Psoas muscle (tissue), 8 donors: ENCODE results near the gene TRPC4AP. TPM values are rescaled to one million over a fixed set of nuclear protein-coding genes. Genes with fewer than 3 reads are reported as not detected.

Experiments used
- ATAC-seq, 4 donors: fragments of 200-7000 bp; cut with Tn5 transposase; one replicate each; pipeline ENCODE4 v1.9.1; 2020; ENCODE audit warnings: moderate library complexity in 3 of 4, mild to moderate bottlenecking in 2 of 4
- DNase-seq, 2 donors: peaks; one replicate each; pipeline ENCODE4 v3.0.0-alpha.2; 2020
- H3K27ac ChIP-seq: fragments of 200-600 bp; one replicate; pipeline ENCODE4 v1.8.0; 2022
- H3K27me3 ChIP-seq, 3 donors: fragments of 200-600 bp in 1 of 3; one replicate each; pipeline versions ENCODE4 v1.6.1 to v1.8.0; 2013 to 2022; ENCODE audit warnings: low read length in 2 of 3, mild to moderate bottlenecking in 2 of 3, moderate library complexity in 1 of 3; ENCODE audit not compliant: insufficient read depth in 3 of 3
- H3K36me3 ChIP-seq, 2 donors: fragments of 200-600 bp in 1 of 2; one replicate each; pipeline versions ENCODE4 v1.6.1 to v1.8.0; 2013 to 2022; ENCODE audit warnings: low read depth in 1 of 2, mild to moderate bottlenecking in 1 of 2, moderate library complexity in 1 of 2; ENCODE audit not compliant: insufficient read depth in 1 of 2
- H3K4me1 ChIP-seq: fragments of 200-600 bp; one replicate; pipeline ENCODE4 v1.8.0; 2022
- H3K4me3 ChIP-seq: fragments of 200-600 bp; one replicate; pipeline ENCODE4 v1.8.0; 2022; ENCODE audit warnings: mild to moderate bottlenecking
- H3K9me3 ChIP-seq: fragments of 200-600 bp; one replicate; pipeline ENCODE4 v1.8.0; 2022
- WGBS, 3 donors: extraction: QIAGEN DNeasy Blood & Tissue Kit; methylation state at CpG; one replicate each; pipeline versions ENCODE4 v1.1.6 to v1.1.7; 2013; 5-methylcytosine and 5-hydroxymethylcytosine counted together
- intact Hi-C, 2 donors: fragments of 100-400 bp; cut with DNase I; formaldehyde crosslinking; loops; one replicate each; pipeline versions ENCODE4 v1.11.0 to v1.14.2; 2022
- polyA plus RNA-seq, 3 donors: library from polyadenylated mRNA; stranded (reverse); fragments of 200-250 nt; gene quantifications; one replicate each; pipeline ENCODE4 v1.2.3, GENCODE V29; 2013
- total RNA-seq, 4 donors: library from RNA; stranded (reverse); fragmentation: NEBNext Ultra II Directional in 2 of 4; extraction: Animal tissue kit (Norgen Biotek cat#: 25700) in 2 of 4; gene quantifications; one replicate each; pipeline versions ENCODE4 v1.2.1 to v1.2.4, GENCODE V29; 2021 to 2023
- TF ChIP-seq, protein P1 (sequence below): fragments of 200-600 bp; IDR thresholded peaks from one replicate; pipeline ENCODE4 v1.8.0; 2022; ENCODE audit warnings: antibody characterized with exemption
- donor health status: healthy with polysubstance abuse.
- donor health status: DM: no; HTN: no; CAD: no; lungs with moderate emphysema.
- donor health status: Bipolar disorder and iron deficiency.
- donor health status: healthy.
- donor health status: DM: yes; HTN: yes; CAD: no.
- donor health status: DM: no; HTN: no; CAD: no.
- donor health status: DM: no; HTN: no; CAD: no.
- donor health status: DM: yes; HTN: yes; CAD: no.

Gene TRPC4AP
- total and polyA plus RNA-seq, 7 donors = 36.0 to 62.3 (median 51.7) TPM

DNA sequence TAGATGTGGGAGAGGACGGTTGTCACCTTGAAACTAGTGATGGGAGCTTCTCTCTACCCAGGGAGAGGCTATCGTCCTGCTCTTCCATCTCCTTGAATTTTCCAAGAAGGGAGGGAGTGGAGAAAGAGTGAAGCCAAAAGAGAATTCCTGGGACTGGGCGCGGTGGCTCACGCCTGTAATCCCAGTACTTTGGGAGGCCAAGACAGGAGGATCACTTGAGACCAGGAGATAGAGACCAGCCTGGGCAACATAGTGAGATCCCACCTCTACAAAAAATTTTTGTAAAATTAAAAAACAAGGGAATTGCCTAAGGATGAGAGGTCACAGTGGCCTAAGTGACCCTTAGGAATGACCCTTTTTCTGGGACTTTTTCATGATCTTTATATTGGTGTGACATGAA lies 128.1 kb downstream of the TRPC4AP start:
- no peak overlapping the region for H3K4me3 ChIP-seq
- whole genome bisulfite sequencing, 3 donors = 86 to 91% (median 90%) methylated on average over 5 of the region's 5 CpGs
- peaks cover 10% of the 10 kb centered on the region for H3K4me1 ChIP-seq
- H3K9me3 ChIP-seq = no peaks in the 10 kb centered on the region
- DNase-seq (no peak), ATAC-seq (no peak)
- H3K27me3 ChIP-seq = no peaks in the 10 kb centered on the region
- no peaks in the 10 kb centered on the region for H3K36me3 ChIP-seq
- no peak overlapping the region for H3K27ac ChIP-seq
- intact Hi-C loops = no loop called here
- TF ChIP-seq, protein P1, sequence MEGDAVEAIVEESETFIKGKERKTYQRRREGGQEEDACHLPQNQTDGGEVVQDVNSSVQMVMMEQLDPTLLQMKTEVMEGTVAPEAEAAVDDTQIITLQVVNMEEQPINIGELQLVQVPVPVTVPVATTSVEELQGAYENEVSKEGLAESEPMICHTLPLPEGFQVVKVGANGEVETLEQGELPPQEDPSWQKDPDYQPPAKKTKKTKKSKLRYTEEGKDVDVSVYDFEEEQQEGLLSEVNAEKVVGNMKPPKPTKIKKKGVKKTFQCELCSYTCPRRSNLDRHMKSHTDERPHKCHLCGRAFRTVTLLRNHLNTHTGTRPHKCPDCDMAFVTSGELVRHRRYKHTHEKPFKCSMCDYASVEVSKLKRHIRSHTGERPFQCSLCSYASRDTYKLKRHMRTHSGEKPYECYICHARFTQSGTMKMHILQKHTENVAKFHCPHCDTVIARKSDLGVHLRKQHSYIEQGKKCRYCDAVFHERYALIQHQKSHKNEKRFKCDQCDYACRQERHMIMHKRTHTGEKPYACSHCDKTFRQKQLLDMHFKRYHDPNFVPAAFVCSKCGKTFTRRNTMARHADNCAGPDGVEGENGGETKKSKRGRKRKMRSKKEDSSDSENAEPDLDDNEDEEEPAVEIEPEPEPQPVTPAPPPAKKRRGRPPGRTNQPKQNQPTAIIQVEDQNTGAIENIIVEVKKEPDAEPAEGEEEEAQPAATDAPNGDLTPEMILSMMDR = no peak

- Histone ChIP-seq H3K9me3 (no peaks in the 10 kb centered on the region), H3K27me3 (no peaks in the 10 kb centered on the region), H3K27ac (peak overlapping the region; percentile 96), H3K4me3 (no peak overlapping the region), H3K36me3 (no peaks in the 10 kb centered on the region), H3K4me1 (peaks cover 22% of the 10 kb centered on the region)
- ATAC-seq (no peak), DNase-seq (no peak)
- WGBS, 3 donors = 54 to 75% (median 69%) methylated on average over 21 of the region's 21 CpGs
- TF ChIP-seq, protein P1 = no peak
- intact Hi-C loops = loop anchor here in 1 of 2 donors (1.0 to 5.0 kb wide), 2 partner anchors 84 to 135 kb away; partner anchors contain the start of gene TRPC4AP
These were observed 135.7 kb downstream of the TRPC4AP start for GRCh38 chr20:34956751-34957472.

DNA sequence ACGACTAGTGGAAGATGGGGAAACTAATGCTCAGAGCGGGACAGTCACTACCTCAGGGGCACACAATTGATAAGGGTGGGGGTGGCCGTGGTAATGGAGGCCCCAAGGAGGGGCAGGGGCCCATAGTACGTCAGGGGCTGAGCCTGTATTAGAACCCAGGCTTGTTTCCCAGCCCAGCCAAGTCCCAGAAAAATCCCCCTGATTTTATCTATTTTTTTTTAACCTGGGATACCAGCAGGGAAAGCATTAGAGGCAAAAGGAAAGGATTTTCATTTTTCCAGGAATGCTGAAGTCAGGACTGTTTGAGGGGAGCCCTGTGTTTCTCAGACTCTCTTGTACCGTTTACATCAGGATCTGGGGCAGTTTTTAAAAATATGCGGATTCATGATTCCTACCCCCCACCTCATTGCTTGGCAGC lies 136.6 kb downstream of the TRPC4AP start:
- ATAC-seq (no peak), DNase-seq (no peak)
- 9 to 15% (median 12%) methylated on average over 6 of the region's 6 CpGs for WGBS, 3 donors
- intact Hi-C loops = loop anchor here in 1 of 2 donors (5.0 kb wide), 1 partner anchor 136 kb away; the partner anchor contains the start of gene TRPC4AP
- Histone ChIP-seq H3K27me3 (no peaks in the 10 kb centered on the region), H3K27ac (peak overlapping the region; percentile 96), H3K36me3 (no peaks in the 10 kb centered on the region), H3K4me3 (peak overlapping the region; percentile 80), H3K9me3 (no peaks in the 10 kb centered on the region), H3K4me1 (peaks cover 24% of the 10 kb centered on the region)
- TF ChIP-seq, protein P1 = no peak

DNA sequence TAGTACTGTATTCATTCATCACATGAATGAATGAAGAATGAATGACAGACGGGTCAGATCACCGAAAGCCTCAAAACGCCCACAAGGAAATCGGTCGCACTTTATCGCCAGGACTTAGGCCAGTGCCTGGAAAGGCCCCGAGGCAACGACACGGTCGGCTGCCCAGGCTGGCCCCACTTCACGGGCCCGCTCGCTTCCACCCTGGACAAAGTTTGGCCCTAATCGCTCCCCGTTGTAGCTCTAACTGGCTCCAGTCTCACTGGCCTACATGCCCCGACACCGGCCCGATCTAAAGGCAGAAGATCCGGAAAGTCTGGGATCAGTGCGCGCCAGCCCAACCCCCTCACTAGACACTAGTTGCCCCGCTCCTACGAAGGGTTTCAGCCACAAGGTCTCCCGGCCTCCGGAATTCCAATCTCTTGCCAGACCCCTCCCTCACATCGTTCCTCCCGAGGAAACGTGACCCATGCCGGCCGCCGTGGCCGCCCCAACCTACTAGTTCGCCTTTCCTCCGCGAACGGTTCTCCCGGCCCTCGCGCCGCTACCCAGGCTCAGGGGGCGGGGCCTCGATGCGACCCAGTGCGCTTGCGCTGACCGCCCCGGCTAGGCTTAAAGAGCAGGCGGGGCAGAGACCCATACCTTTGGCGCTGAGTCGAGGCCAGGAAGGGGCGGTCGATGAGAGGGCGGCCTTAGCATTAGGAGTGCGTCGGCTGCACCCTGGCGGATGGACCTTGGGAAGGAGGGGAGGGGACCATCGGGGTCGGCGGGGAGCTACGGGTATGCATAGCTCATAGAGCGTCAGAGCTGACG lies 137.2 kb downstream of the TRPC4AP start, which contains the start of the genes GSS and MYH7B:
Gene GSS, minus strand, starts transcription at position 576 of the 810 bp plus-strand sequence. CDS start 3,954 bp downstream, outside the sequence.
Gene MYH7B, plus strand, starts transcription at position 638 of the 810 bp plus-strand sequence. CDS start 22,138 bp downstream, outside the sequence.
- WGBS, 3 donors = 0 to 1% (median 0%) methylated on average over 62 of the region's 62 CpGs
- H3K36me3 ChIP-seq = peaks cover 0 to 3% of the 10 kb centered on the region in 2 donors
- peak within 1 kb of the TSS; percentile 96 for H3K27ac ChIP-seq
- TF ChIP-seq, protein P1 = peak; percentile 46
- peak; percentile 87 to 93 (median 92) for ATAC-seq
- H3K27me3 ChIP-seq = no peaks in the 10 kb centered on the region
- DNase-seq = peak; percentile 99
- H3K4me3 ChIP-seq = peak within 1 kb of the TSS; percentile 80
- intact Hi-C loops = loop anchor here (2.0 to 5.0 kb wide), 2 partner anchors 81 to 137 kb away; partner anchors contain the start of gene TRPC4AP (in 1 of the 2)
- no peaks in the 10 kb centered on the region for H3K9me3 ChIP-seq
- H3K4me1 ChIP-seq = peaks cover 24% of the 10 kb centered on the region
